Umbilical cord (tissue), 2 donors: Measurements from ENCODE around the gene ABHD11. TPM values are rescaled to one million over a fixed set of nuclear protein-coding genes. Genes with fewer than 3 reads are reported as not detected.

Experiments used
- DNase-seq: peaks from one replicate; pipeline ENCODE4 v3.0.0-alpha.2; 2015; ENCODE audit warnings: low spot score
- total RNA-seq: library from RNA; depleted of rRNA; stranded (reverse); fragments of >200 nt; gene quantifications from one replicate; pipeline ENCODE4 v1.2.3, GENCODE V29; 2014; ENCODE audit warnings: low replicate concordance; ENCODE audit not compliant: insufficient read depth

ABHD11 gene
- total RNA-seq, 1 donor from 2014 or later: 2.2 TPM

GRCh38 chr7:73701357-73701995, 37.1 kb downstream of the ABHD11 start:
- peak; percentile 56 for DNase-seq

DNA sequence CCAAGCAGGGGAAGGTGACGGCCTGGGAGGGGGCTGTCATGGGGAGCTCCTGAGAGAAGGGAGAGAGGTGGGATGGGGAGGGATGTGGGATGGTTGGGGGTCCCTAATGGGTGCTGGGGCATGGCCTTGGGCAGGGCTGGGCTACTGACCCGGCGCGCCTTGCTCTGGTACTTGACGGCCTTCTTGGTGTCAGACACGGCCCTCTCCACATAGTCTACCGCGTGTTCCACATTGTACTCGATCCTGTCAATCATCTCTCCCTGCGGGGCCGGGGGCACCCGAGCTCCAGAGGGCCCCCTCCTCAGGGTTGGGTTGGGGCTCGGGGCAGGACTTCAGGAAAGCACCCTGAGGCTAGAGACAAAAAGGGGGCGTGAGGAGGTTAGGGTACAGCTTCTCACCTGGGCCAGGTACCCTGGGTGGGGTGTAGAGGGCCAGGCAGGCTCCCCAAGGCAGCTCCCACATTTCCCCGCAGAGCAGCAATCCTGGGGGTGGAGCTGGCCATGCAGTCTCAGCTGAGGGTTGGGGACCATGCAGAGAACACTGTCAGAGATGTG, 37.9 kb downstream of the ABHD11 start:
- DNase-seq: no peak

DNA sequence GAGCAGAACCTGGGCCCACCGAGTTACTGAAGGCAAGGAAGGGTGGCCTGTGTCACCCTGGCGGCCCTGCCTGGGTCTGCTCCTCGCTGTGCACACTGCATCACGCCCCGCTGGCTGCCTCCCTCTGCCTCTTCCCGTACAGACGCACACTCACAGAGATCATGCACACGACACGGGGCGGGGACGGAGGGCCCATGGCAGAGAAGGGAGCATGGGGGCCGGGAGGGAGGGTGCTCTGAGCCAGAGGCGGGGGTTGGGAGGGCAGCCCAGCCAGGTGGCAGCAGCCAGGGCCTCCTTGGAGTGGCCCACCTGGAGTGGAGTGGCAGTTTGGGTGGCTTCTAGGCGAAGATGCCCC, 38.6 kb downstream of the ABHD11 start:
- DNase-seq: no peak

- no peak for DNase-seq
Observed at GRCh38 chr7:73699370-73700068, 39.1 kb downstream of the ABHD11 start.

GRCh38 chr7:73698410-73698809, 40.2 kb downstream of the ABHD11 start:
- DNase-seq: no peak

GRCh38 chr7:73696372-73696771, 42.2 kb downstream of the ABHD11 start:
- DNase-seq: no peak

- DNase-seq: no peak
Observed at GRCh38 chr7:73690646-73691045, 48.0 kb downstream of the ABHD11 start.

DNA sequence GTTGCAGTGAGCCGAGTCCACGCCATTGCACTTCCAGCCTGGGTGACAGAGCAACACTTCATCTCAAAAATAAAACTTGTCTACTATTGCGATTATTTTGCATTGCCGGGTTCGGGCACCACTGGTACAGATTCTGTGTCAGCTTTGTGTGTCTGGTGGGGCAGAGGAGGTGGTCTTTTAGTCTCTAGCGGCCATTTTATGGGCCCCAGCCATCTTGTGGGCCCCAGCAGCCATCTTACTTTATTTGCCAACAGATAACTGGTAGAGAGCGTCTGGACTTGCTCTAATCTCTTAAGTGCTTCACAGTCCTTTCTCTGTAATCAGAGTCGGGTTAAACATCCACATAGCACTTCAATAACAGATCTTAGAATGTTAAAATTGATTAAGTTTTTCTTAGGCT, 50.3 kb downstream of the ABHD11 start:
- DNase-seq: no peak

Other genes starting within 250 kb of the ABHD11 start
- gene BAZ1B, start 216.5 kb downstream of the ABHD11 start, total RNA-seq: 57.8 TPM
- gene BCL7B, start 181.1 kb downstream of the ABHD11 start, total RNA-seq: 11.6 TPM
- gene TBL2, start 160.2 kb downstream of the ABHD11 start, total RNA-seq: 19.7 TPM
- gene MLXIPL, start 114.3 kb downstream of the ABHD11 start, total RNA-seq: 1.7 TPM
- gene VPS37D, start 71.0 kb downstream of the ABHD11 start, total RNA-seq: 10.1 TPM
- gene DNAJC30, start 55.3 kb downstream of the ABHD11 start, total RNA-seq: 0.96 TPM
- 47.4 TPM for gene BUD23, start 55.2 kb downstream of the ABHD11 start, total RNA-seq
- gene STX1A, start 19.1 kb downstream of the ABHD11 start, total RNA-seq: 24.6 TPM
- gene CLDN3, start 31.5 kb upstream of the ABHD11 start, total RNA-seq: 0.72 TPM
- 17.6 TPM for gene CLDN4, start 92.2 kb upstream of the ABHD11 start, total RNA-seq
- not detected for gene METTL27, start 103.7 kb upstream of the ABHD11 start, total RNA-seq
- gene TMEM270, start 122.4 kb upstream of the ABHD11 start, total RNA-seq: not detected